GM19467 (cell line): ENCODE measurements around the gene EFHB.
A peak's percentile ranks its signal among the peaks of the same experiment; 100 is the strongest.
"Not testable (repeated sequence)": the region's sequence is repeated elsewhere in the genome, so short reads cannot be mapped to it uniquely, and the experiment has no call there.

ENCODE experiments used
- ATAC-seq: cut with Tn5 transposase; IDR thresholded peaks from one replicate; pipeline ENCODE4 v1.9.1; 2021; ENCODE audit warnings: mild to moderate bottlenecking, moderate library complexity; ENCODE audit not compliant: unreplicated experiment

The EFHB gene, protein sequence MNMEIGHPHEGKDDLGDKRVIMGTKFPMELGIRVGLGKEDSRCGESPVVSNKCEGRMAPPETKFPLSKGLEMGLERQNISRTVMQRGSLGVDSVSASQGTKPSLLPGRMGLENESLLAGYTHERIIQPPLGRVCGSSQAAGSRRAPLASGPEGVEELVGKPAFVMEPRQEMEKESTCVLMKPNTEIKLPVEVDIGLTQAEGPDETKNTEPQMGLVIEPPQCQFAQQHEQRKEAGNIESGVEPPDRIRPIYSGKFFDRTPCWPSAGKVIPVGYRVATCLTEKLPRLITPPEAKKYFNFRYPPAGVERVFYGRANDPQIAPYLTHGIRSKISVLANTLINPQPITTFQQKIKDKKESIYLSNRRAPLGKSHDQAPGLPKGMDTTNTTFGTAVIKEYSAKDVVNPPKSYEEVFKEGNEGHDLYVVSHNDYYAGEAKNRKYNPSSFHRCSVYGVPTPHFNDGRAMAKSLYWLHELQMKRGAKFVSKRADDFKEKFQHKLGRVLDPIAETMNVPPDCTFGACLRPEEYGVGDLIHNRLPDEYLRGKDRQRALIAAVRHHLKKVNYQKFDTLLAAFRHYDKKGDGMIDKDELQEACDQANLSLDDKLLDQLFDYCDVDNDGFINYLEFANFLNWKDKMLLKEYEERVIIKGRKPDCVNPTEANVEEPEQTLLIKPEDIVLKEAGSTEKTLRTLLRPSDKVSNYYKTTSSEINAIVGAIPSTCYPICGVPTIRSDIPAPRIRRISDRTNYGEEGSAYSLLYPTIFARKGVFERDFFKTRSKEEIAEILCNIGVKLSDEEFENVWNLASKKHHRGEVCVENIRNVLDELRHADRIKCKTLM

DNA sequence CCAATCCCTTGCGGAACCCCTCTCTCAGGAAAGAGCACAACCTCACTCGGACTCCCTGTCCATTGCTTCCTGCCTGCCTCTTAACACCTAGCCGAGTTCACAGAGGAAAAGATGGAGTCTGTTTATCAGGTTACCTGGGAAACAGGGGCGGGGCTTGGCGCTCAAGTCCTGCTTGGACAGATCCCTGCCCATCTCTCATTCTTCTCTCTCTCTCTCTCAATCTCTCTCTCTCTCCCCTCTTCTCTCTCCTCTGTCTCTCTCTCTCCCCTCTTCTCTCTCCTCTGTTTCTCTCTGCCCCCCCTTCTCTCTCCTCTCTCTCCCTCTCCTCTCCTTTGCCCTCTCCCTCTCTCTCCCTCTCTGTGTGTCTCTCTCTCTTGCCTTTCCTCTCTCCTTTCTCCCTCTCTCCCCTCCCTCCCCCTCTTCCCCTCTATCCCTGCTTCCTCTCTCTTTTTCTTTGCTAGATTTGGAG is at the start of gene EFHB:
Gene EFHB (minus strand): TSS at position 120 of the 469 bp plus-strand sequence. CDS start 199 bp downstream, outside the sequence.
- ATAC-seq: no peak

GRCh38 chr3:19972054-19972453 is 38.0 kb upstream of the EFHB start:
- ATAC-seq: no peak

- no peak for ATAC-seq
Observed at GRCh38 chr3:19970327-19970726, 36.3 kb upstream of the EFHB start.

DNA sequence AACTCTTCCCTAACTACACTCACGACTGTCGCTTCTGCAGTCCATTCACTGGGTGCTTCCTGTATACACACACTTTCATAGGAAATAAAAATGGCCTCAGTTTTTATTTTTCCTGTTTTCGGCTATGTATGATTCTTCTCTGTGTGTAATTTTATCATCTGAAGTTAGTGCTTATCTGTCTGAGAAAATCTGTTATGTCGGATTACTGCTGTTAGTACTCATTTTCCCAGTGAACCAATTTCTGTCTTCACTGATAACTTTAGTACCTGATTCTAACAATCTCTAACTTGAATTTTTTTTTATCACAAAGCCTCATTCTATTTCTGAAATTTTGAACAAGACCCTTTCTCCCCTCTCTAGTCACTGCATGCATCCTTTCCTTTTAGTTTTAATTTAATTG is 33.8 kb upstream of the EFHB start:
- no peak for ATAC-seq

GRCh38 chr3:19967208-19967607 is 33.2 kb upstream of the EFHB start:
- no peak for ATAC-seq

DNA sequence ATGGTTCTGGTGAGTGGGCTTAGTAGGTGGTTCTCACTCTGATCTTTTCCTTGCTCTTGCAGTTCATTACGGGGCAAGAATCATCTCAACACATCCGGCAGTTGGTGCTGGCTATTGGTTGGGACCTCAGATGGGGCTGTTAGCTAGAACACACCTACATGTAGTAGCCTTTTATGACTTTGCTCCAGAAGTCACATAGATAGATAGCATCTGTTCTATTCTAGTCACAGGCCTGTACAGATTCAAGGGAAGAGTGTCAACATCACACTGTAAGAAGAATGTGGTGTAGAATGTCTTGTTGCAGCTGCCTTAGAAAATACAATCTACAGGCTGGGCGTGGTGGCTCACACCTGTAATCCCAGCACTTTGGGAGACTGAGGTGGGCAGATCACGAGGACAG is 27.9 kb upstream of the EFHB start:
- ATAC-seq: no peak

DNA sequence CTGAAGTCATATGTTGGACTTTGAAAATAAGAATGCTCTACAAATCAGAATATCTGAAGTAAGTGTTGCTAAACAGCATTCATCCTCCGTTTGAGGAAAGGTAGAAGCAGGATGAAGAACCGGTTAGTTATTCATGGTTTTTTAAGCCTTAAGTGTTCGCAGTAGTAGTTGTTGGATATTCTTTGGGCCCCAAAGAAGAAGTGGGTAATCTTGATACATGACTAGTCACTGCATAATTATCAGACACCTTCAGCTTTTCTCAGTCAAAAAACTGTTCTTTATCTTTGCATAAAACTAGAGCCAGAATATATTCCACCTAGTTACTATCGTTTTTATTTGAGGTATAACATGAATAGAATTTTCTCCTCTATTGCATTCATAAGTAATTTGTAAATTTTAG is 26.7 kb upstream of the EFHB start:
- ATAC-seq: no peak

- no peak for ATAC-seq
Observed at GRCh38 chr3:19959505-19959904, 25.5 kb upstream of the EFHB start.

DNA sequence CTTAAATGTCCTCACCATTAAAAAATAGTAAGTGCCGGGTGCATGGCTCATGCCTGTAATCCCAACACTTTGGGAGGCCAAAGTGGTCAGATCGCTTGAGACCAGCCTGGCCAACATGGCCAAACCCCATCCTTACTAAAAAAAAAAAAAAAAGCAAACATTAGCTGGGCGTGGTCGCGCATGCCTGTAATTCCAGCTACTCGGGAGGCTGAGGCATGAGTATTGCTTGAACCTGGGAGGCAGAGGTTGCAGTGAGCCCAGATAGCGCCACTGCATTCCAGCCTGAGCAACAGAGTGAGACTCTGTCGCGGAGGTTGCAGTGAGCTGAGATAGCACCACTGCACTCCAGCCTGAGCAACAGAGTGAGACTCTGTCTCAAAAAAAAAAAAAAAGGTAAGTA is 23.3 kb upstream of the EFHB start:
- not testable (repeated sequence) for ATAC-seq

DNA sequence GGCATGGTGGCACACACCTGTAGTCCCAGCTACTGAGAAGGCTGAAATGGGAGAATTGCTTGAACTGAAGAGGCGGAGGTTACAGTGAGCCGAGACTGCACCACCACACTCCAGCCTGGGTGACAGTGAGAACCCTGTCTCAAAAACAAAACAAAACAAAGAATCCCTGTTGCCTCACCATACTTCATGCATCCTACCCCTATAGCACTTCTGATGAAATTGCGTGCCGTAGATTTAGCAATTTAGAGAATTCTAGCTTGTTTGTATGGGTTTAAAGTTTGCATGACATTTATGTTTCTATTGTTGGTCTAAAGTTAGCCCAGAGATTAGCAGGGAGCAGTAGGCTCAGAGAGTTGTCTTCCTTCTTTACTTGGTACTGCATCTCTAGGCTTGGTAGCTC is 20.7 kb upstream of the EFHB start:
- no peak for ATAC-seq

- no peak for ATAC-seq
Observed at GRCh38 chr3:19950316-19950715, 16.3 kb upstream of the EFHB start.

DNA sequence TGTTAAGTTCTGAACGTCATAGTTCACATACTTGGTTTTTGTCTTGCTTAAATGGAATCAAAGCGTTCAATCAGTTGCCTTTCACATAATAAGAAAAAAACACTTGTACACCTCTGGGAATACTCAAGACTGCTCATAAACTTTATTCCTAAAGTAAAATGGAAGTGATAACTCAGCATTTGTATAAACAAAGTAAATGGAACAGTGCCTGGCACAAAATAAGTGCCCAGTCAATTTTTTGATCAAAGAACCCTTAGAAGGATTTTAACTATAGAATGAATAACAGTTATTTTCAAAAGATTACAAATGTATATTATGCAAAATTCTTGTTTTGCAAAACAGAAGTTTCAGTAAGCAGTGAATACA is 14.2 kb upstream of the EFHB start:
- no peak for ATAC-seq

DNA sequence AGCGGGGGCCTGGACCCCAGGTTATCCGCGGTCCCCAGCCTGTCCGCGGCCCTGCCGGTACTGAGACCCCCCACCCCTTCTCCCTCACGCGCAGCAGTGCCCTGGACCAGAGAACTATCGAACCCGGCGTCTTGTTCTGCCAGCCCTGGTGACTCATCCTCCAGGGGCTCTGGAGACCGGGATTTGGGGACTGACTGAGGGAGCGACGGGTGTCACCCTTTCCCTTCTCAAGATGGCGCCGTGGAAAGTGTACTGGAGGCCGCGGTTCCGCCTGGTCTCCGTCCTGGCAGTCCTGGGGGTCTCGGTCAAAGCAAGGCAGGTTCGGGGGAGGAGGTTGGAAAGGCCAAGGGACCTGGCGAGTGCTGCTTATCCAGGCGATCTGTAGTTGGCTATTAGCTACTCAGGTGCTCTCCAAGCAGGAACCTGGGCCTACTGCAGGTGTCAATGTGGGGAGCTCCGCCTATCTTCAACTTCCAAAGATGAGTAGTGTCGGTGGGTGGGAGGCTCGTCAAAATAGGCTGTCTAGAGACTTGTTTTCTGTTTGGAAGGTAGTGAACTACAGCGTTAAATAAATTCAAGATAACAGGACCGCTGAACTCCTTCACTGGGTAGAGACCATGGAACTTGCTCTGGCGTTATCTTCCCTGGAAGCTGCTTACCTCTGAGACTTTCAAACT is 13.7 kb upstream of the EFHB start:
- peak; percentile 14 for ATAC-seq

DNA sequence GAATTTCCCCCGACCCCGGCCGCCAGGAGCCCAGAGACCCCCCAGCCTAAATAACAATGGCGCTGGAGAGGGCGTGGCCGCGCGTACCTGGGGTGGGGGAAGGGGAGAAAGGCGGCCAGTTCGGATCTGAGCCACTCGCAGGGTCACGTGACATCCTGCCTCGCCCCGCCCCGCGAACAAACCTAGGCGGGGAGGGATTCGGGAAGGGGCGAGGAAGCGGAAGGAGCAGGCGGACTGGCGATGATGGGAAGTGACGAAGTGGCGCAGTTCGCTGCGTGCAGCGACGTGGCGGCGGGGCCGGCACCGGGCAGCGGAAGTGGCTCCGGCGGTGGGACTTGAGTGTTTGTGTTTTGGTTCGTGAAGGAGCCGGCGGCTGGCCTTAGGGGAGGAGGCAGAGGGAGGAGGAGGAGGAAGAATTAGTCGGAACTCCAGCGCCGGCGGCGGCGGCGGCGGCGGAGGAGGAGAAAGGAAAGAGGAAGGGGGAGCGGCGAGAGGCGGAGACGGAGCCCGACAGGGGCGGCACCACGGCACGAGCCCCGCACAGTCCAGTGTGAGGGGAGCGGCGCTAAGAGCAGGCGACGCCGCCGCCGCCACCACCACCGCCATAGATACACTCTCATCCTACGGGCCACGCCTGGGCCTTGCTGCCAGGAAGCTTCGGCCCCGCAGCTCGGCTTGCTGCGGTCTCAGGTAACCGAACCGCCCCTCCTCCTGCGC is 13.0 kb upstream of the EFHB start, which contains the start of gene RAB5A:
Gene RAB5A (plus strand): TSS at position 266 of the 717 bp plus-strand sequence. CDS start 3,802 bp downstream, outside the sequence.
- ATAC-seq: peak; percentile 98

DNA sequence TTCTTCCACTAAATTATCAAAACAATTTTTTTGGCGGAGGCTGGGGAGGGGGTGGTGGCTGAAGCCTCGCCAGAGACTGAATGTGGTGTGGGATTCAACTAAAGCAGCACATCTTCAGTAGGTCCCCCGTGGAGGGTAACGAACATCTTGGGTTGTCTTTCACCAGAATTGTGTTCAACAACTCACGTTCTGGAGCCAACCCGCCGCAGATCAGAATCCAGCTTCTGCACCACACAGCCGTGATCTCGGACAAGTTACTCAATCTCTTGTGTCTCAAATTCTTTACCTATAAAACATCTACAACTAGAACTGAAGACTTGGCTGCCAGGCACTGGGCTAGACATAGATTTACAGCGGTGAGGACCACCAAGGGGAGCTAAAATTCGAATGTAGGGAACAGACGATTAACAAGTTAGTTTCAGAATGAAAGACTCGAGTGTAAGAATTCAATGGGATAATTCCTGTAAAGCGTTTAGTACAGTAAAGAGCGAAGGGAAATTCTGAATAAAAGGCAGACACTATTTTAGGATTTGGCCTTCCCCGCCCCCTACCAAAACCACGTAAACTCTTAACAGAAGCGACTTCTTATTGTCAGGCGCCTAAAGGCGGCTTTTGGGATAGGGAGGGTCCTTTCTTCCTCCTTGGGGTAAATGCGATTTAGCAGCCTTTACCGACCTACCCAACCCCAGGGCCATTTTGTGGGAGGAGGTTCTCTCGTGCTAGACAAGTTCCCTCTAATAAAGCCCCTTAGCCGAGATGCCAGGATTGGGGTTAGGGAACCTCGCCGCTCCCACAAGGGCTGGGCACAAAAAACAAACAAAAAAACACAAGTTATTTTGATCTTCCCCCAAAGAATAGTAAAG is 12.2 kb upstream of the EFHB start:
- ATAC-seq: no peak

GRCh38 chr3:19945534-19945933 is 11.5 kb upstream of the EFHB start:
- no peak for ATAC-seq

- no peak for ATAC-seq
Observed at GRCh38 chr3:19940643-19941042, 6.6 kb upstream of the EFHB start.

- no peak for ATAC-seq
Observed at GRCh38 chr3:19938295-19938627, 4.2 kb upstream of the EFHB start.

GRCh38 chr3:19937459-19938294 is 3.7 kb upstream of the EFHB start:
- no peak for ATAC-seq
